MCF 10A (cell line): ENCODE measurements around the gene SRPK3. TPM values are rescaled to one million over a fixed set of nuclear protein-coding genes. Genes with fewer than 3 reads are reported as not detected.

Source experiments
- BruUV-seq: library from RNA; stranded (reverse); fragments of 400-500 nt; replicated peaks from 2 replicates; lab custom pipeline; 2021; lab: Mats Ljungman, UMichigan
- CTCF ChIA-PET: fragments of 300-600 bp; sonication (Branson Sonifier 250); formaldehyde crosslinking; extraction: SDS; loops from one replicate; lab custom pipeline; 2021; ENCODE audit warnings: antibody characterized with exemption, inconsistent platforms; lab: Yijun Ruan, JAX
- POLR2A ChIA-PET: fragments of 300-600, 350-650 bp; sonication (Branson Sonifier 250); formaldehyde crosslinking; extraction: SDS; loops from one replicate; lab custom pipeline; 2020; ENCODE audit warnings: antibody characterized with exemption, inconsistent platforms; lab: Yijun Ruan, JAX
- DNase-seq: peaks from one replicate; pipeline ENCODE4 v3.0.0-alpha.2; 2018; ENCODE audit not compliant: unreplicated experiment
- H3K27ac Mint-ChIP-seq: one replicate; pipeline ENCODE4 v1.8.0; 2022; ENCODE audit warnings: mild to moderate bottlenecking, low read depth, mixed read lengths; ENCODE audit not compliant: unreplicated experiment
- H3K27me3 Mint-ChIP-seq: one replicate; pipeline ENCODE4 v1.8.0; 2022; ENCODE audit warnings: mixed read lengths; ENCODE audit not compliant: insufficient read depth, unreplicated experiment
- H3K36me3 Mint-ChIP-seq: one replicate; pipeline ENCODE4 v1.8.0; 2022; ENCODE audit warnings: mild to moderate bottlenecking, moderate library complexity, mixed read lengths; ENCODE audit not compliant: insufficient read depth, unreplicated experiment
- H3K4me1 Mint-ChIP-seq: one replicate; pipeline ENCODE4 v1.8.0; 2022; ENCODE audit warnings: mixed read lengths; ENCODE audit not compliant: insufficient read depth, unreplicated experiment
- H3K4me3 Mint-ChIP-seq: one replicate; pipeline ENCODE4 v1.8.0; 2022; ENCODE audit warnings: mild to moderate bottlenecking, moderate library complexity, mixed read lengths; ENCODE audit not compliant: unreplicated experiment
- H3K9me3 Mint-ChIP-seq: one replicate; pipeline ENCODE4 v1.8.0; 2022; ENCODE audit warnings: mixed read lengths; ENCODE audit not compliant: unreplicated experiment
- CTCF ChIP-seq: fragments of 200-600 bp; IDR thresholded peaks from one replicate; pipeline ENCODE4 v1.8.0; 2022; ENCODE audit warnings: antibody characterized with exemption, mild to moderate bottlenecking; ENCODE audit not compliant: unreplicated experiment
- intact Hi-C: fragments of 100-400 bp; cut with micrococcal nuclease; formaldehyde crosslinking; loops from 2 replicates; pipeline ENCODE4 v1.14.1; 2022
- total RNA-seq: library from RNA; stranded (reverse); gene quantifications from 2 replicates; pipeline ENCODE4 v1.2.3, GENCODE V29; 2022

Gene SRPK3
- total RNA-seq, 1 experiment from 2014 or later = not detected

GRCh38 chrX:153827016-153827415 lies 46.2 kb downstream of the SRPK3 start:
- TF ChIP-seq CTCF = no peak
- Mint-ChIP-seq H3K36me3 (no peaks in the 10 kb centered on the region), H3K9me3 (no peaks in the 10 kb centered on the region), H3K4me3 (no peak overlapping the region), H3K27me3 (peaks cover 67% of the 10 kb centered on the region), H3K4me1 (no peaks in the 10 kb centered on the region), H3K27ac (no peak overlapping the region)
- POLR2A ChIA-PET = no interaction called here
- DNase-seq = no peak
- intact Hi-C loops = no loop called here
- no TSS peak for BruUV-seq
- CTCF ChIA-PET = interaction anchor here (1.2 kb wide), 1 partner anchor 113 kb away, joined by 3 read pairs; no protein-coding TSS in a partner anchor

GRCh38 chrX:153827903-153828302 lies 47.1 kb downstream of the SRPK3 start:
- CTCF ChIA-PET = interaction anchor here (1.2 kb wide), 1 partner anchor 112 kb away, joined by 3 read pairs; no protein-coding TSS in a partner anchor

GRCh38 chrX:153828308-153828707 lies 47.5 kb downstream of the SRPK3 start:
- DNase-seq = no peak
- BruUV-seq = no TSS peak
- TF ChIP-seq CTCF = no peak
- H3K4me3 Mint-ChIP-seq = no peak overlapping the region
- ChIA-PET CTCF (interaction anchor here (1.2 kb wide), 1 partner anchor 112 kb away, joined by 3 read pairs; no protein-coding TSS in a partner anchor), POLR2A (no interaction called here)
- H3K36me3 Mint-ChIP-seq = no peaks in the 10 kb centered on the region
- H3K27ac Mint-ChIP-seq = no peak overlapping the region
- no peaks in the 10 kb centered on the region for H3K4me1 Mint-ChIP-seq
- intact Hi-C loops = no loop called here
- no peaks in the 10 kb centered on the region for H3K9me3 Mint-ChIP-seq
- H3K27me3 Mint-ChIP-seq = peaks cover 67% of the 10 kb centered on the region

More at GRCh38 chrX:153827903-153828302, 47.1 kb downstream of the SRPK3 start:
- no peaks in the 10 kb centered on the region for H3K9me3 Mint-ChIP-seq
- POLR2A ChIA-PET = no interaction called here
- H3K27me3 Mint-ChIP-seq = peaks cover 65% of the 10 kb centered on the region
- BruUV-seq = no TSS peak
- H3K4me1 Mint-ChIP-seq = no peaks in the 10 kb centered on the region
- H3K4me3 Mint-ChIP-seq = no peak overlapping the region
- no peaks in the 10 kb centered on the region for H3K36me3 Mint-ChIP-seq
- no peak overlapping the region for H3K27ac Mint-ChIP-seq
- TF ChIP-seq CTCF = no peak
- no peak for DNase-seq
- intact Hi-C loops = no loop called here

GRCh38 chrX:153828723-153829548 lies 48.1 kb downstream of the SRPK3 start:
- BruUV-seq = no TSS peak
- no peaks in the 10 kb centered on the region for H3K4me1 Mint-ChIP-seq
- intact Hi-C loops = no loop called here
- TF ChIP-seq CTCF = no peak
- no peaks in the 10 kb centered on the region for H3K36me3 Mint-ChIP-seq
- no peak overlapping the region for H3K27ac Mint-ChIP-seq
- POLR2A ChIA-PET = no interaction called here
- no peaks in the 10 kb centered on the region for H3K9me3 Mint-ChIP-seq
- H3K4me3 Mint-ChIP-seq = no peak overlapping the region
- no peak for DNase-seq
- peaks cover 70% of the 10 kb centered on the region for H3K27me3 Mint-ChIP-seq
- CTCF ChIA-PET = no interaction called here
